ENCODE measurements around the gene TSSK3.
A peak's percentile ranks its signal among the peaks of the same experiment; 100 is the strongest.

TSSK3 gene

DNA sequence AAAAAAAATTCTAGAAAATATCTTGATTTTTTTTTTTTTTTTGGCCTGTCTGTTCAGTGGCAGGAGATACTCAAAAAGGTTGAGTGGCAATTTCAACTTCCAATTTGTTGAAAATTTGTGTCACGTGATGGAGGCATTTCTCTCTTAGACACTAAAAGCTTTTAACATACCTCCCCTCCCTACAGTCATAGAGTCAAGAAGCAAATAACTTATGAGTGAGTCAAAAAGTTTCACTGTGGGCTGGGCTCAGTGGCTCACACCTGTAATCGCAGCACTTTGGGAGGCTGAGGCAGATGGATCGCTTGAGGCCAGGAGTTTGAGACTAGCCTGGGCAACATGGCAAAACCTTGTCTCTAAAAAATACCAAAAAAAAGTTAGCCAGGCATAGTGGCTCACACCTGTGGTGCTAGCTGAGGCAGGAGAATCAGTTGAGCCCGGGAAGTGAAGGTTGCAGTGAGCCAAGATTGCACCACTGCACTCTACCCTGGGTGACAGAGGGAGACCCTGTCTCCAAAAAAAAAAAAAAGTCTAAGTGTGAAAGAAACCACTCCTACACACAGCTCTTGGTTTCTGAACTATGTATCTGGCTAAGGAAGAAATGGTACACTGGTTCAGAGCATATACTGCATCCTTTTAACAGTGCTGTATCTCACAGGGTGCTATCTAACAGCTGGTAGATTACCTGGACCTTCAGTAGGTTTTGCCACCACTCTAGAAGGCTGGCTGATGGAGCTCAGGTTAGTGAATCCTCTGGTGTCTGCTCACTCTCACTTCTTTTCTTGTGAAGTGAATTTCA, 43.5 kb downstream of the TSSK3 start:
- no peak for DNase-seq

DNA sequence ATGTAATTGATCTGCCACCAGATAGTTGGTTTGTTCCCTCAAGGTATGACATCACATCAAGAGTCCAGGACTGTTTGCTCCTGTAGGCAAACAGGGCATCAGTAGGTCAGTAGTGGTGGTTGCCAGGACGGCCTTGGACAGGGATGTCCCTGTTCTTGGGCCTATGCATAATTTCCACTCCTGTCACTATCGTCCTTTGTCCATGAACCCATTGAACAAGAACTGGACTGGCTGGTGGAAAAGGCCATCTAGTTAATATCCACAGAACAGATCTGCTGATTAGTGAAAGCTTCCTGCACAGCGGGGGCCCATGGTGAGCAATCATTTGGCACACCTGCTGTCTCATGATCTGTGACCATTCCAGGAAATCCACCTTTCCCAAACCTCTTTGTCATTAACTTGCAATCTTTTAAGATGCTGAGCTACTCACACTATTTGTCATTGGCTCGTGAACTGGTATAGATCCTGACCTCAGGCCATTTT, 44.3 kb downstream of the TSSK3 start:
- no peak for DNase-seq

DNA sequence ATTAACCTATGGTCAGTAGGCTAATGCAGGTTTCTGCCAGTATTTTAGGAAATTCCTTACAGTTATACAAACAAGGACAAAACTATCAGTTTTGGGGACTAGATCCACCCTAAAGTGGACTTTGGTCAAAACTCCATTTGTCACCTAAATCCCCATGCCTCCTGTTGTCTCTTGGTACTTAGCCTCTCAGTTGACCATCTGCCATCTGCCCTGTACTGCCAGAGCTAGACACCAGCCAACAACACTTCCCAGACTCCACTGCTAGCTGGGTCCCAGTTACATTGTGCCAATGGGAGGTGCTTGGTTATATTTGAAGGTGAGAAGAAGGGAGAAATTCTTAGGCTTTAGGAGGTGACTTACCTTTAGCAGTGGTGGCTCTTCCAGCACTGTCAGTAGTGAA, 48.9 kb downstream of the TSSK3 start:
- DNase-seq, result no peak

- DNase-seq, result peak; percentile 75
These were observed 51.3 kb downstream of the TSSK3 start for GRCh38 chr1:32413507-32414185.

Measured in NCI-H345 (cell line).